ENCODE results near the gene VWA3A. TPM values are rescaled to one million over a fixed set of nuclear protein-coding genes. Genes with fewer than 3 reads are reported as not detected.

VWA3A gene
- total RNA-seq, 1 experiment from 2014 or later, result not detected

GRCh38 chr16:22204091-22204655 is 111.8 kb downstream of the VWA3A start:
- no peaks in the 10 kb centered on the region for H4K20me1 ChIP-seq (ENCODE audit: insufficient read depth)
- peaks cover 27 to 39% of the 10 kb centered on the region in 2 experiments for H3K4me1 ChIP-seq (ENCODE audit: control insufficient read depth in 1 of 2, insufficient read depth in 2 of 2, low read length in 2 of 2)
- no peaks in the 10 kb centered on the region for H3K9me2 ChIP-seq (ENCODE audit: insufficient read depth)
- BruUV-seq (replicated peaks), result no TSS peak
- ATAC-seq (no peak), DNase-seq (ENCODE audit: low read depth, low spot score) (no peak)
- H3K9ac ChIP-seq (ENCODE audit: low read length), result no peak overlapping the region
- intact Hi-C loops (cut with micrococcal nuclease), result no loop called here
- ChIA-PET RAD21 (ENCODE audit: low non-redundant PET in 1 of 2, low total read pairs in 2 of 2, uncharacterized antibody in 2 of 2, unreplicated experiment in 2 of 2) (no interaction called here), CTCF (no interaction called here), POLR2A (interaction anchor here (1.3 kb wide), 1 partner anchor 13 kb away, joined by 4 read pairs; no protein-coding TSS in a partner anchor)
- no peaks in the 10 kb centered on the region for H3K27me3 ChIP-seq (ENCODE audit: insufficient read depth, low read length)
- H3K4me3 ChIP-seq (replicated peaks in 1 of 2; ENCODE audit: low read depth in 1 of 2, low read length in 2 of 2), result no peak overlapping the region
- no peak overlapping the region for H3K27ac ChIP-seq (ENCODE audit: low read depth, low read length)
- H3K4me2 ChIP-seq (ENCODE audit: low read length), result no peak overlapping the region
- H3K36me3 ChIP-seq (ENCODE audit: control insufficient read depth in 1 of 2, insufficient read depth in 2 of 2, low read length in 2 of 2), result no peaks in the 10 kb centered on the region
- H3K79me2 ChIP-seq (ENCODE audit: insufficient read depth, low read length), result peaks cover 28% of the 10 kb centered on the region
- no peak for TF ChIP-seq SRF (IDR thresholded peaks at IDR 0.05; ENCODE audit: low read depth)
- TF ChIP-seq CBX3 (IDR thresholded peaks at IDR 0.05; ENCODE audit: low read depth), result no peak
- TF ChIP-seq EGR1 (IDR thresholded peaks at IDR 0.05; ENCODE audit: low read depth), result no peak
- no peak for TF ChIP-seq ELF1 (IDR thresholded peaks at IDR 0.05; ENCODE audit: borderline replicate concordance, low read depth)
- TF ChIP-seq ZBTB33 (IDR thresholded peaks at IDR 0.05; ENCODE audit: extremely low read depth, insufficient replicate concordance, low read length), result no peak
- no peak for TF ChIP-seq CTCF (IDR thresholded peaks at IDR 0.05 in 2 of 3, conservative IDR thresholded peaks at IDR 0.05 in 1 of 3; ENCODE audit: borderline replicate concordance in 1 of 3, insufficient read depth in 1 of 3, low read depth in 2 of 3, low read length in 2 of 3)
- TF ChIP-seq CEBPB (IDR thresholded peaks at IDR 0.05; ENCODE audit: low read depth), result no peak
- no peak for TF ChIP-seq ATF3 (IDR thresholded peaks at IDR 0.05)
- TF ChIP-seq ZFX (IDR thresholded peaks at IDR 0.05), result no peak
- no peak for TF ChIP-seq FOSL1 (IDR thresholded peaks at IDR 0.05; ENCODE audit: low read depth)
- TF ChIP-seq SIN3A (IDR thresholded peaks at IDR 0.05; ENCODE audit: low read depth), result no peak
- no peak for TF ChIP-seq RAD21 (IDR thresholded peaks at IDR 0.05; ENCODE audit: low read depth)
- no peak for TF ChIP-seq ZNF274 (IDR thresholded peaks at IDR 0.05; ENCODE audit: low read depth, low read length)
- no peak for TF ChIP-seq TCF7L2 (IDR thresholded peaks at IDR 0.05; ENCODE audit: borderline replicate concordance, extremely low read depth, insufficient read depth, insufficient read length)
- H2AFZ ChIP-seq (ENCODE audit: low read depth, low read length, poor library complexity, severe bottlenecking), result no peak overlapping the region
- no peaks in the 10 kb centered on the region for H3K9me3 ChIP-seq (ENCODE audit: control insufficient read depth in 1 of 2, insufficient read depth in 1 of 2, low read depth in 1 of 2, low read length in 2 of 2)

All from HCT116 (cell line).